HG03520 (cell line): ENCODE data around the gene GMNN.
"Not testable (repeated sequence)": the region's sequence is repeated elsewhere in the genome, so short reads cannot be mapped to it uniquely, and the experiment has no call there.

ENCODE experiments used
- ATAC-seq: cut with Tn5 transposase; IDR thresholded peaks from one replicate; pipeline ENCODE4 v1.9.1; 2021; ENCODE audit warnings: mild to moderate bottlenecking, moderate library complexity; ENCODE audit not compliant: unreplicated experiment

The GMNN gene

DNA sequence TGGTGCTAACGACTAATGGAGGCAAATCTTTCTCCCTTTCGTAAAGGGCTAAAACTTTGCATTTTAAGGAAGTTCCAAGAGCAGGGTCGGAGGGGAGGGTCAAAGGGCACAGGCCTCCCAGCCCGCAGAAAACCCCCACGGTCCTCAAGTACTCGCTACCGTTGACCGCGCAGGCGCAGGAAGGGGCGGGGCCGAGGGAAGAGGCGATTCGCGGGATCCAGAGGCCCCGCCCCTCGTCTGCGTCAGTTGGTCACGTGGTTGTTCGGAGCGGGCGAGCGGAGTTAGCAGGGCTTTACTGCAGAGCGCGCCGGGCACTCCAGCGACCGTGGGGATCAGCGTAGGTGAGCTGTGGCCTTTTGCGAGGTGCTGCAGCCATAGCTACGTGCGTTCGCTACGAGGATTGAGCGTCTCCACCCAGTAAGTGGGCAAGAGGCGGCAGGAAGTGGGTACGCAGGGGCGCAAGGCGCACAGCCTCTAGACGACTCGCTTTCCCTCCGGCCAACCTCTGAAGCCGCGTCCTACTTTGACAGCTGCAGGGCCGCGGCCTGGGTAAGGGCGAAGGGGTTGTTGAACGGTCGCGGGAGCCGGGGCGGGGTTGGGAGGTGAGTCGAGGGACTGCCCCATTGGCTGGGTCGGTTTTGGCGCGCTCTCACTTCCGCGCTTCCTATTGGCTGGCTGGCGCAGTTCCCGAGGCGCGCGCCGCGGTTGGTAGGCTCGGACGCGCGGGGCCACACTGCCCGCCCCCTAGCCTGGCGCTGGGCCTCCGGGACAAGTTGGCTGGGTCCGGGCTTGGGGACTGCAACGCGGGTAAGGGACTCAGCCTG lies at the start of gene GMNN:
Gene GMNN, plus strand, starts transcription at position 242 of the 824 bp plus-strand sequence. CDS start 2,310 bp downstream, outside the sequence.
- peak; percentile 93 for ATAC-seq

DNA sequence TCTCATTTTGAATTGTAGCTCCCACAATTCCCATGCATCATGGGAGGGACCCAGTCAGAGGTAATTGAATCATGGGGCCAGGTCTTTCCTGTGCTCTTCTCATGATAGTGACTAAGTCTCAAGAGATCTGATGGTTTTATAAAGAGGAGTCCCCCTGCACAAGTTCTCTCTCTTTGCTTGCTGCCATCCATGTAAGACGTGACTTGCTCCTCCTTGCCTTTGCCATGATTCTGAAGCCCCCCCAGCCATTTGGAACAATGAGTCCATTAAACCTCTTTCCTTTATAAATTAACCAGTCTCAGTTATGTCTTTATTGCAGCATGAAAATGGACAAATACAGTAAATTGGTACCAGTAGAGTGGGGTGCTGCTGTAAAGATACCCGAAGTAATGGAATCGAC lies 44.1 kb upstream of the GMNN start:
- not testable (repeated sequence) for ATAC-seq

DNA sequence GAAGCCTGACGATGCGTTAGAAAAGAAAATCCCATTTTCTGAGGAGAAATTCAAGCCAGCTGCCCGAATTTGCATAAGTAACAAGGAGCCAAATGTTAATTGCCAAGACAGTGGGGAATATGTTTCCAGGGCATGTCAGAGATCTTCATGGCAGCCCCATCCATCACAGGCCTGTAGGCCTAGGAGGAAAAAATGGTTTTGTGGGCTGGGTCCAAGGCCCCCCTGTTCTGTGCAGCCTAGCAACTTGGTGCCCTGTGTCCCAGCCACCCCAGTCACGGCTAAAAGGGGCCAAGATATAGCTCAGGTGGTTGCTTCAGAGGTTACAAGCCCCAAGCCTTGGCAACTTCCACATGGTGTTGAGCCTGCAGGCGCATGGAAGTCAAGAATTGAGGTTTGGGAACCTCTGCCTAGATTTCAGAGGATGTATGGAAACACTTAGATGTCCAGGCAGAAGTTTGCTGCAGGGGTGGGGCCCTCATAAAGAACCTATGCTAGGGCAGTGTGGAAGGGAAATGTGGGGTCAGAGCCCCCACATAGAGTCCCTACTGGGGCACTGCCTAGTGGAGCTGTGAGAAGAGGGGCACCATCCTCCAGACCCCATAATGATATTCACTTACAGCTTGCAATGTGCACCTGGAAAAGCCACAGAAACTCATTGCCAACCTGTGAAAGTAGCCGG lies 43.1 kb upstream of the GMNN start:
- not testable (repeated sequence) for ATAC-seq

DNA sequence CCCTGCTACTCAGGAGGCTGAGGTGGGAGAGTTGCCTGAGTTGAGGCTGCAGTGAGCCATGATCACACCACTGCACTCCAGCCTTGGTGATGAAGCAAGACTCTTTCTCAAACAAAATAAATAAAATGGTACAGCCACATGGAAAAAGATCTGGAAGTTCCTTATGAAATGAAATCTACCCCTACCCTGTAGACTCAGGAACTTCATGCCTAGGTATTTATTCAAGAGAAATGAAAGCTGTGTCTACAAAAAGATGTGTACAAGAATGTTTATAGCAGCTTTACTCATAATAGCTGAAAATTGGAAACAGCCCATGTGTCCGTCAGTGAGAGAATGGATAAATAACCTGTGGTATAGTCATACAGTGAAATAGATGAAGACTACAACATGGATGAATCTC lies 40.6 kb upstream of the GMNN start:
- no peak for ATAC-seq

DNA sequence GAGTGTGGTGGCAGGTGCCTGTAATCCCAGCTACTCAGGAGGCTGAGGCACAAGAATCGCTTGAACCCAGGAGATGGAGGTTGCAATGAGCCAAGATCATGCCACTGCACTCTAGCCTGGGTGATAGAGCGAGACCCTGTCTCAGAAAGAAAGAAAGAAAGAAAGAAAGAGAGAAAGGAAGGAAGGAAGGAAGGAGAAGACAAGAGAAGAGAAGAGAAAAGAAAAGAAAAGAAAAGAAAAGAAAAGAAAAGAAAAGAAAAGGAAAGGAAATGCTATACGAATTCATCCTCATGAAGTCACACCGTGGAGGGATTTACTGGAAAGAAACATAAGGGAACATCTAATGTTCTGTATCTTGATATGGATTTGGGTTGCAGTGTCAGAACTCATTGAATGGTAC lies 40.0 kb upstream of the GMNN start:
- not testable (repeated sequence) for ATAC-seq

DNA sequence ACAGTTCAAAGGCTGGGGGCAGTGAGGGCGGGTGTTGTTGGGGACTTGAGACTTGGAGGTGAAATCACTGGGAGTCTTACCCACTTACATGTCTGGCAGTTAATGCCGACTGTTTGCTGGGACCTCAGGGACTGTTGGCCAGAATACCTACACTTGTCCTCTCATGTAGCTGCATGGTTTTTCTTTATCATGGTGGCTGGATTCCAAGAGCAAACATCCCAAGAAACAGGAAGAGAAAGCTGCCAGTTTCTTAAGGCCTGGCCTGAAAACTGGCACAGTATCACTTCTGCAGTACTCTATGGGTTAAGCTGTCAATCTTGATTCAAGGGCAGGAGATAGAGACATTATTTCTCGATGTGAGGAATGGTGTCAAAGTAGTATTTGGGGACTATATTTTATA lies 36.0 kb upstream of the GMNN start:
- no peak for ATAC-seq

DNA sequence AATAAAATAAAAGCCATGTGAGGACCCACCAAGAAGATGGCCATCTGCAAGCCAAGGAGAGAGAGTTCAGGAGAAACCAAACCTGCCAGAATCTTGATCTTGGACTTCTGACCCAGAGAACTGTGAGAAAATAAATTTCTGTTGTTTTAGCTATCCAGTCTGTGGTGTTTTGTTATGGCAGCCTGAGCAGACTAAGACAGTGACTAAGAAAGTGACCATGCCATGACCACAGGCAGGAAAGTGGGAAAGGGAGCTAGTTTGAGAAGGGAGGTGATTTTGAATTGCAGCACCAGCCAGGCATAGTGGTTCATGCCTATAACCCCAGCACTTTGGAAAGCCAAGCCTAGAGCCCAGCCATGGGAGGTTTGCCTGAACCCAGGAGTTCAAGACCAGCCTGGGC lies 33.9 kb upstream of the GMNN start:
- ATAC-seq = no peak

DNA sequence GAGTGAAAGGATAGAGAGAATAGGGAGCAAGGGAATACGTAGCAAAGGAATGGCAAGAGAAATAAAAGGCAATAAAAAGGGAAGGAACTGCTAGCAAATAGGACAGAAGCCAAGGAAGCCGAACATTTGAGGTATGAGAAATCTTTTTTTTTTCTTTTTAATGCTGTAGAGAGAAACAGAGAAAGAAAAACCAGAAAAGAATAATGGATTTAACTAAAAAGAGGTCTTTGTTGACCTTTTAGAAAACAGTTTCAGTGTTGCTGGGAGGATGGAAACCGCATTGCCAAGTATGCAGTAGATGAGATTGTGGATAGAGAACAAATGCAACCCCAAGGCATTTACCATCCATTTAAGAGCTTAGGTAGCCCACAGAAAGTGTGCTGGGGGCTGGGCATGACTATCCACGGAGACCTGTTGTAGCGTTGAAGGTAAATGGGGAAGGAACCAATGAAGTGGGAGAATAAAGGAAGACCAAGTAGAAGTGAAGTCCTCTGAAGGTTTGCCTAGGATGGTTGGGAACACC lies 32.5 kb upstream of the GMNN start:
- no peak for ATAC-seq

DNA sequence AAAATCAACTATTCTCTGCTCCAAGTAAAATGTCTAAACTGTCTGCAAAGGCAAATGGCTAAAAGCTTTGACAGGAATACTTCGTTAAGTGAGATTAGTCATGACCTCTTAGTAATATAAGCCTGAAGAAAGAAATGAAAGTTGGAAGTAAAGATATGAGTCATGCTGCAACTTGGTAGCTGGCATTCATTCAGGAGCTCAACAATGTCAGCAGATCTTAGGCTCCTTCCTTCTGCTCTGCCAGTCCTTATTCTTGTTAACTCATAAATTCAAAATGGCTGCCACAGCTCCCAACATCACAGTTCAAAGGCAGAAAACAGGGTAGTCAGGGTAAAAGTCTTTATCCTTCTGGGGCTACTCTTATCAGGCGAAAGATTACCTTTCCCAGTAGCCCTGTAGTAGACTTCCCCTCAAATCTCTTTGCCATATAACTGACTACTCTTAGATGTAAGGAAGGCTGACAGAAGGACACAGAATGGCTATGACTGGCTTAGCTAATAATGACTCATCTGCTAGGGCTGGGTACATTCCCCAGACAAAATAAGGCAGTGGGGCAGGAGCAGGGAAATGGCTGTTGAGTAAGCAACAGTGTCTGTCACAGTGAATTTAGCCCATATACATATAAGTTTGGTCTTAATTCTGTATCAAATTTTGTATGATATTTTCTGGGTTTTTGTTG lies 31.3 kb upstream of the GMNN start:
- ATAC-seq = peak; percentile 87

DNA sequence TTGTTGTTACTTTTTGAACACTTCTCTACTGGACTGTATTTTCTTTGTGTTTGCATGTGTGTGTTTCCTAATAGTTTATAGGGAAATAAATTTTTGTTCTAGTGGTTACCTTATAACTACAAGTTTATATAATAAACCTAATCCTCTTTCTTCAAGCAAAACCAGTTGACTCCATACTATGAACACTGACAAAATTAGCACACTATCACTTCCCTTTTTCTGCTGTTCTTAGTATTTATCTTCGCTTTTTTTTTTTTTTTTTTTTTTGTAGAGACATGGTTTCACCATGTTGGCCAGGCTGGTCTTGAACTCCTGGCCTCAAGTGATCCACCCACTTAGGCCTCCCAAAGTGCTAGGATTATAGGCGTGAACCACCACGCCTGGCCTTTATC lies 30.8 kb upstream of the GMNN start:
- no peak for ATAC-seq

DNA sequence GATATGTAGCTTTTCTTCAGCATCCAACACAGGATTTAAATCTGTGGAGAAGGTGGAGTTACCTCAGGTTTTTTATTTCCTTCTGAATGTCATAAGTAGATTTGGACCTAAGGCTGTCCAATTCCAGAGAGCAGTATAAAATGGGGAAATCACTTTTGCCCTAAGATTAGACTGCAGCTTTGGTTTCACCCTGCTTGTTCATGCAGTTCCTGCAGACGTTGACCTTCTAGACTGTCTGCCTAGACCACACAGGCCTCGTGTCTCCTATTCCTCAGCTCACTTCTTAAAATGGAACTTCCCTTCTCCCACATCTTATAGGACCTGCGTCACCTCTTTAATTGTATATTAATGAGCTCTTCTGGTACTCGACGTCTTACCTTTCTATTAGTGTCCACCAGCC lies 29.8 kb upstream of the GMNN start:
- ATAC-seq = no peak

DNA sequence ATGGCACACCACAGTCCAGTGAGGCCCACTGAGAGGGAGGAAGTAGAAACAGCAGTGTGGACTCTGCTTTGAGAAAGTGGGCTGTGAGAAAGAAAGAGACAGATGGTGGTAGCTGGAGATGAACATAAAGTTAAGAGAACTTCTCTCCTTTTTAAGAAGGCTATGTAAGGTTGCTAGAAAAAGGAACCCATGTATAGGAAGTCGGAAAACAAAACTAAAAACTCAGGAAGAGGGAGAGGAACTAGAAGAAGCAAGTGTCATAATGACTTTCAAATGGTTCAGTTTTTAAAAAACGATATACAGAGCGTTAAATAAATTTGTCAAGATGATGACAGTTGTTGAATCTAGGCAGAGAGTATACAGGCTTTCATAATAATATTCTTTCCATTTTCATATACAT lies 25.4 kb upstream of the GMNN start:
- ATAC-seq = no peak

DNA sequence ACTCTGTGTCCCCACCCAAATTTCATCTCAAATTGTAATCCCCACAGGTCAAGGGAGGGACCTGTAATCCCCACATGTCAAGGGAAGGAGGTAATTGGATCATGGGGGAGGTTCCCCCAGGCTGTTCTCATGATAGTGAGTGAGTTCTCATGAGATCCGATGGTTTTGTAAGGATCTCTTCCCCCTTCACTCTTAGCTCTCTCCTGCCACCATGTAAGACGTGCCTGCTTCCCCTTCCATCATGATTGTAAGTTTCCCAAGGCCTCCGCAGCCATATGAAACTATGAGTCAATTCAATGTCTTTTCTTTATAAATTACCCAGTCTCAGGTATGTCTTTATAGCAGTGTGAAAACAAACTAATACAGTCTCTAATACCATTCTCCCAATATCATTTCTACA lies 23.9 kb upstream of the GMNN start:
- not testable (repeated sequence) for ATAC-seq

DNA sequence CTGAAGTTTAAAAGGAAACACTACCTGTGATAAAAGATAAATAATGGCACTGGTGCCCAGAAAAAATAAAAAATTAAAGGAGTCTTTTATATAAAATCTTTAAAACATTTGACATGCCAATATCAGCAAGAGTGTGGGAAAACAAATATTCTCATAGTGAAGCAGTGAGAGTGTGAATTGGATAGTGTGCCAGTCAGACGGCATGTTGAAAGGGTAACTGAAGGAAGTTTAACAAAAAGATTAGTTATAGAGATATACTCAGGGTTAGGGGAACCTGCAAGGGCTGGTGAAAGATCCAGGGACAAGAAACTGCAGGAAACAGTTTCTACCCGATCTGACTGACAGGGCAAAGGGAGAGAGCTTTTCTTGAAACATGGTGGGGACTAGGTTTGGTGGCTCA lies 22.2 kb upstream of the GMNN start:
- no peak for ATAC-seq

DNA sequence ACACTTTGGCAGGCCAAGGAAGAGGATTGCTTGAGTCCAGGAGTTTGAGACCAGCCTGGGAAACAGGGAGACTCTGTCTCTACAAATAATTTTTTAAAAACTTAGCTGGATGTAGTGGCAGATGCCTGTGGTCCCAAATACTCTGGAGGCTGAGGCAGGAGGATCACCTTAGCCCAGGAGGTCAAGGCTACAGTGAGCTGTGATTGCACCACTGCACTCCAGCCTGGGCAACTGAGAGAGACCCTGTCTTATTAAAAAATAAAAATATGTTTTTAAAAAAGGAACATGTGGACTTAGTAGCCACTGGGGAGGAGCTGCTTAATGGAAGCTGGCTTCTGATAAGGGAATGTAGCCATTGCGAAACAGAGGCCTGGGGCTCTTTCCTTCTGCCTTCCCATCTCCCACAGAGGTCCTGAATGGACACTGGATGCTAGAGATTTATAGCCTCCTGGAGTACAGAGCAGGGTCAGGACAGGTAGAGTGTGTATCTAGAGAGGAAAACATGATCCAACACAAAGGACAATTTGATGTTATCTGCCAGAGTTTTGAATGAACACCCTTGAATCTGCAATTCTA lies 21.7 kb upstream of the GMNN start:
- no peak for ATAC-seq

DNA sequence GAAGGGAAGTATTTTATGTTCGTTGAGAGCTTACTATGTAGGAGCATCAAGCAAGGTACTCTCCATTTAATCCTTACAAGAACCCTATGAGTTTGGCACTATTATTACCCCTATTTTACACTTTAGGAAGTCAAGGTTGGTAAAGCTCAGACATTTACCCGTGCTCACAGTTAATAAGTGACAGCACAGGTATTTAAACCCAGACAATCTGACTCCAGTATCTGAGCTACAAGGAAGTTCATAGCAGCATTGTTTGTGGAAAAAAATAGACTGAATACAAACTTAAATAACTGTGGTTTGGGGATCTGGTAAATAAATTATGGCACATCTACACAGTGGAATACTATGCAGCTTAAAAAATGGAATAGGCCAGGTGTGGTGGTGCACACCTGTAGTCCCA lies 21.2 kb upstream of the GMNN start:
- no peak for ATAC-seq

DNA sequence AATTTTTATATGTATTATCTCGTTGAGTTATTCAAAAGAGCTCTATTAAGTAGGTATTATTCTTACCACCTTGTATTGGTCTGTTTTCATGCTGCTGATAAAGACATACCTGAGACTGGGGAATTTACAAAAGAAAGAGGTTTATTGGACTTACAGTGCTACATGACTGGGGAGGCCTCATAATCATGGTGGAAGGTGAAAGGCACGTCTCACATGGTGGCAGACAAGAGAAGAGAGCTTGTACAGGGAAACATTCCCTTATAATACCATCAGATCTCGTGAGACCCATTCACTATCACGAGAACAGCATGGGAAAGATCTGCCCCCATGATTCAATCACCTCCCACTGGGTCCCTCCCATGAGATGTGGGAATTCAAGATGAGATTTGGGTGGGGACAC lies 20.4 kb upstream of the GMNN start:
- not testable (repeated sequence) for ATAC-seq

DNA sequence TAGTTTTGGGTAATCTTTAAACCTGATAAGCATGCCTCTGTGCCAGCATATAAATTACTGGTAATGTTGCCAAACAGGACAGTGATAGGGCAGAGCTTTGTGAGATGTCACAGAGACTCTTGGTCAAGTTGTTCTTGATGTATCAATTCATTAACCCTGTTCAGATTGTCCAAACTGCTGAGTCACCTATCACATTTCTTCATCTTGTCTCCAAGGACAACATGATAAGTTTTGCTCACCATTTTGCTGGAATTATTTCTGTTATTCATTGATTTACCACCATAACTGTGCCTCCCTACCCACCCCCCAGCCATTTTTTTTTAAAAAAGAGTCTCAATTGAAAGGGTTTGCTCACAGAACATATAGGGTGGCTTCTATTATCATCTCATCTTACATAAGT lies 19.5 kb upstream of the GMNN start:
- no peak for ATAC-seq

DNA sequence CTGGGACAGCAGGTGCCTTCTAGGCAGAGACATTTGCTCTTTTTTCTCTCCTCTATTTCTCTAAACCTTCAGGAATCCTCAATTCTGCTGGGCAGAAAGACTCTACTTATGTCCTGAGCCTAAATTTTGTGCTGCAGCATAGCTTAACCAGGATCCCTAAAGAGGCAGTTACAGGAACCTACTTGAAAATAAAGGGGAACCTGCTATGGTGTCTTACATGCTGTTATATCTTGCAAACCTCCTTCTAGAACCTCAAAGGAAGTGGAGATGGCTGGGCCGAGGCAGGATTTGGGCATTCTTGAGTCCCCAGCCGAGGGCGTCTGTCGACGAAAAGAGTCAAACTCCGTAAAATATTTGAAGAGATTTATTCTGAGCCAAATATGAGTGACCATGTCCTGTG lies 17.1 kb upstream of the GMNN start:
- no peak for ATAC-seq

DNA sequence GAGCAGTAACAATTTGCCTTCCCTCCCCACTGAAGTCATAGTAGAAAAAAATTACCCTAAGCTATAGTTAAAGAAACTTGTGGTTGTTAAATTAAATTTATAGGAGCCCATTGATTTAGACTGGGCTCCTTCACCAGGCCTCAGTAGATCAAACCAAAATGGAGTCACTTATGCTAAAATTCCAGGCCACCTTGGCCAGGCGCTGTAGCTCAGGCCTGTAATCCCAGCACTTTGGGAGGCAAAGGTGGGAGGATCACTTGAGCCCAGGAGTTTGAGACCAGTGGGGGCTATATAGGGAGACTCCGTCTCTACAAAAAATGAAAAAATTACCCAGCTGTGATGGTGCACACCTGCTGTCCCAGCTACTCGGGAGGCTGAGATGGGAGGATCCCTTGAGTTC lies 15.0 kb upstream of the GMNN start:
- ATAC-seq = no peak

DNA sequence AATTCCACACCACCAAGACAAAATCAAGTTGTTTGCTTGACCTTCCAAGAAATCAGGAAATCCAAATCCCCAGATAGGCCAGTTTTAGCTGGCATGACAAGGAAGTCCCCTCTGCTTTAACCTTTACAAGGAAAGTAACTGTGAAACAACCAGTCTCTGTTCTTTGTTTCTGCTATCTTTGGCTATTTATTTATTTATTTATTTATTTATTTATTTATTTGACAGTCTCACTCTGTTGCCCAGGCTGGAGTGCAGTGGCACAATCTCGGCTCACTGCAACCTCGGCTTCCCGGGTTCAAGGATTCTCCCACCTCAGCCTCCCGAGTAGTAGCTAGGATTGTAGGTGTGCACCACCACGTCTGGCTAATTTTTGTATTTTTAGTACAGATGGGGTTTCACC lies 14.5 kb upstream of the GMNN start:
- ATAC-seq = no peak
